BLaER1 (cell line): ENCODE results near the gene WIPF1.
A peak's percentile ranks its signal among the peaks of the same experiment; 100 is the strongest.

ENCODE experiments used
- H3K27ac ChIP-seq: shearing (Covaris generic); formaldehyde crosslinking; 2 replicates; pipeline ENCODE4 v1.8.1; 2022
- H3K27me3 ChIP-seq: shearing (Covaris generic); formaldehyde crosslinking; 2 replicates; pipeline ENCODE4 v1.8.1; 2022
- H3K36me3 ChIP-seq: shearing (Covaris generic); formaldehyde crosslinking; 2 replicates; pipeline ENCODE4 v1.8.1; 2022
- H3K4me1 ChIP-seq: shearing (Covaris generic); formaldehyde crosslinking; 2 replicates; pipeline ENCODE4 v1.8.1; 2022
- H3K4me2 ChIP-seq: shearing (Covaris generic); formaldehyde crosslinking; 2 replicates; pipeline ENCODE4 v1.8.1; 2022
- H3K4me3 ChIP-seq: shearing (Covaris generic); formaldehyde crosslinking; 2 replicates; pipeline ENCODE4 v1.8.1; 2022
- H3K9ac ChIP-seq: shearing (Covaris generic); formaldehyde crosslinking; 2 replicates; pipeline ENCODE4 v1.8.1; 2022
- H3K9me3 ChIP-seq: shearing (Covaris generic); formaldehyde crosslinking; 2 replicates; pipeline ENCODE4 v1.8.1; 2022
- H4K20me1 ChIP-seq: shearing (Covaris generic); formaldehyde crosslinking; 2 replicates; pipeline ENCODE4 v1.8.1; 2022
- Cebpa-rat ChIP-seq: shearing (Covaris generic); IDR thresholded peaks from 2 replicates; pipeline ENCODE4 v1.8.1; 2022

The WIPF1 gene

DNA sequence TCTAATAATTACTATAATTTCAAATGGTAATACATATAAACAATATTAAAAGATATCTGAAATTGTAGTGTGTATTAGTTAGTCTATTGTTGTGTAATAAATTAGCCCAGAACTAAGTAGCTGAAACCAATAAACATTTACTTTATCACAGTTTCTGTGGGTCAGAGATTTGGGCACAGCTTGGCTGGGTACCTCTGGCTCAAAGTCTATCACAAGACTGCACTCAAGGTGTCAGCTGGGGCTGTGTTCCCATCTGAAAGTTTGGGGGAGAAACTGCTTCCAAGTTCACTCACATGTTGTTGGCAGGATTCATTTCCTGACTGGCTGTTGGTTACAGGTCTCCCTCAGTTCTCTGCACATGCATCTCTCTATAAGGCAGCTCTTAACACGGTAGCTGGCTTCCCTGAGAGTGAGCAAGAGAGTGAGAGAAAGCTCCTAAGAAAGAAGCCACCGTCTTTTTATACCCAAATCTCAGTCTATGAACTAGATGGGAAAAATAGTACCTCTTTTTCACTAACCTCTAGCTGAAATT, 25.6 kb upstream of the WIPF1 start:
- Histone ChIP-seq H3K9ac (no peak overlapping the region), H3K9me3 (no peaks in the 10 kb centered on the region), H3K27ac (no peak overlapping the region), H4K20me1 (no peaks in the 10 kb centered on the region), H3K27me3 (no peaks in the 10 kb centered on the region), H3K36me3 (peaks cover 18% of the 10 kb centered on the region), H3K4me2 (no peak overlapping the region), H3K4me1 (peaks cover 26% of the 10 kb centered on the region), H3K4me3 (no peak overlapping the region)
- no peak for TF ChIP-seq Cebpa-rat

DNA sequence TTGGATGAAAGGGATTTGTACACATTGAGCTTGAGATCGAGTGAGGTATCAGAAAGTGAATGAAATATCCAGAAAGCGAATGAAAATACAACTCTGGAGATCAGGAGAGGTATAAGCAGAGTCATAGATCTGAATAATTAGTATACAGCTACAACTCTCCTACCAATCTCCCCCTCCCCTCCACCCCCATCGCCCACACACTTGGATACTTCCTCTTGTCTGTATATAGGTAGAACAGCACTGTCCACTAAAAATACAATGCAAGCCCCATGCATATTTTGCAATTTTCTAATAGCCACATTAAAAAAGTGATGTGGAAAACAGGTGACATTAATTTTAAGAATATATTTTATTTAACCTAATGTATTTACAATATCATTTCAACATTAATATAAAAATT, 23.7 kb upstream of the WIPF1 start:
- Histone ChIP-seq H4K20me1 (no peaks in the 10 kb centered on the region), H3K9ac (no peak overlapping the region), H3K4me1 (peaks cover 37% of the 10 kb centered on the region), H3K27ac (no peak overlapping the region), H3K4me2 (no peak overlapping the region), H3K36me3 (peaks cover 14% of the 10 kb centered on the region), H3K9me3 (no peaks in the 10 kb centered on the region), H3K27me3 (no peaks in the 10 kb centered on the region), H3K4me3 (no peak overlapping the region)
- no peak for TF ChIP-seq Cebpa-rat

DNA sequence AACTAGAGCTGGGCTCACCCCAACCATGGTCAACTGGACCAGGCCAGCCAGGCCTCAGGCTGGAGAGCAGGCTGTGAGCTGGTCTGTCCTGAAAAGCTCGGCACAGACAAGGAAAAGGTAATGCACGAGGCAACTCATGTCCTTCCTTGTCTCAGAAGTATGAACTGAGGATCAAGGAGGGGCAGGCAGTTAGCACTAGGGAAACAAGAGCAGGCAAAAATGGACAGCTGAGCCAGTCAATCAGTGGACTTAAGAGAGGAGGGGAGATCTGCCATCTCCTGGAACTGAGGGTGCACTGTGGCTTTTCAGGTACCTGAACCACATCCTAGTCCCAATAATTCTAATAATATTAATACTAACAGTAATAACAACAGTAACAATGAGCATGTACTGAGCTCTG, 20.6 kb upstream of the WIPF1 start:
- Histone ChIP-seq H3K9me3 (no peaks in the 10 kb centered on the region), H3K27me3 (no peaks in the 10 kb centered on the region), H3K4me1 (peaks cover 22% of the 10 kb centered on the region), H3K27ac (no peak overlapping the region), H3K4me2 (peak overlapping the region; percentile 24; the same call in 1 of the 2 replicates), H3K9ac (no peak overlapping the region), H3K36me3 (peaks cover 7% of the 10 kb centered on the region; the same call in 1 of the 2 replicates), H4K20me1 (no peaks in the 10 kb centered on the region), H3K4me3 (no peak overlapping the region)
- TF ChIP-seq Cebpa-rat = no peak

DNA sequence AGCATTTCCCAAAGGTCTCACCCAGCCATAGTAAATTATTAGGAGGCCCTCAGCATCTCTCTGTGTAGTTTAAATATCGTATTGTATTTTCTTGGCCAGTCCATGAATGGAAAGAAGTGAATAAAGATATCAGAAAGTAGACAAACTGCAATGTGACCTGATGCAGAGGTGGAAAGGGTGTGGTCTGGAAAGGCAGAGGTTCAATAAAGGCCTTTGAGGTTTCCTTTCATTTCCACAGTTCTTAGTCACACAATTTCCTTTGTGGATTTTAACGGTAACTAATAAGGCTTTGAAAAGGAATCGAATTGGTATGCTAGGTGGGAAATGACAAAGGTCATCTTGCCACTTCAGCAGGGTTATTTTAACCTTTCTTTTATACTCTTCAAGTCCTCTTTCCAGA, 20.1 kb upstream of the WIPF1 start:
- Histone ChIP-seq H3K4me2 (peak overlapping the region; percentile 24; the same call in 1 of the 2 replicates), H3K27ac (no peak overlapping the region), H4K20me1 (no peaks in the 10 kb centered on the region), H3K36me3 (peaks cover 5% of the 10 kb centered on the region; the same call in 1 of the 2 replicates), H3K27me3 (no peaks in the 10 kb centered on the region), H3K9me3 (no peaks in the 10 kb centered on the region), H3K9ac (no peak overlapping the region), H3K4me3 (no peak overlapping the region), H3K4me1 (peaks cover 22% of the 10 kb centered on the region)
- no peak for TF ChIP-seq Cebpa-rat

DNA sequence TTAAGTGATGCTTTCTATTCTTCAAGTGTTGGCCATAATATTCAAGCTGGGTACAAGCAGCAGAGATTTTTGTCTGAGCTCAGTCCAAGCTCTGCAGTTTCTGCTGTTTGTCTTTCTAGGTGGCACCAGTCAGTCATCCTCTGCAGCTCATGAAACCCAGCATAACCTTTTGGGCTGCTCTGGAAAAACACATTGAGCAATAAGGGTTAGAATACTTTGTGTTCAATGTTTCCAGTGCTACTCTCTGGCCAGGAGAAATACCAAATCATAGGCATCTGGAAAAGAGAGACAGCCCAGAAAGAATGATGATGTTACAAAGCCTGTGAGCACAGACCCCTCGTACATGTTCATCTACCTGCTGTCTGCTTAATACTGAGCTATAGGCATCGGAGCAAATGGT, 19.5 kb upstream of the WIPF1 start:
- Histone ChIP-seq H3K27ac (no peak overlapping the region), H4K20me1 (no peaks in the 10 kb centered on the region), H3K36me3 (peaks cover 5% of the 10 kb centered on the region; the same call in 1 of the 2 replicates), H3K9ac (no peak overlapping the region), H3K4me3 (no peak overlapping the region), H3K4me2 (no peak overlapping the region), H3K4me1 (peaks cover 22% of the 10 kb centered on the region), H3K9me3 (no peaks in the 10 kb centered on the region), H3K27me3 (no peaks in the 10 kb centered on the region)
- no peak for TF ChIP-seq Cebpa-rat

DNA sequence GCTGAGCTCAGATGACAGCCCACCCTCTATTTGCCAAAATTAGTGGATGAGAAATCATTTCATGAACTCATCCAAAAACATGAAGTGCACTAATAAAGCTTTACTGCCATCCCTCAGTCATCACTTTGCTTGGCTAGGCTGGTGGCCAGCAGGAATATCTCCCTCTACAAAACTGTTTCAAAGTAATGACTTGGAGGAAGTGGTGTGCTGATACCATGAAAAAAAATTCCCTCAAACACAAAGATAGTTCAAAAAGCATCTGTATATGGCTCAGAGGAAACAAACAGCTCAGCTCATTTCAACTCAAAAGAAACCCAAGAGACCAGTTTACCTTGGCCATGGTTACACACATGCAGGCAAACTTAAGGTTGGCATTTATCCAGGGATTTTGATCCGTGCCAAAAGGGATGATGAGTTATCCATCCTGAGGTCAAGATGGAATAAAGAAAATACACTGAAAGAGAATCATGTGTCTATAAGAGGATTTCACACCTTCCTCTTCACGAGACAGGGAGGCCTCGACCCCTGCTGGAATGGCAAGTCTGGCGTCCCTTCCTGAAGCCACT, 18.4 kb upstream of the WIPF1 start:
- H3K4me3 ChIP-seq = no peak overlapping the region
- no peak for TF ChIP-seq Cebpa-rat
- H3K9ac ChIP-seq = no peak overlapping the region
- H3K36me3 ChIP-seq = peaks cover 5% of the 10 kb centered on the region; the same call in 1 of the 2 replicates
- no peaks in the 10 kb centered on the region for H3K9me3 ChIP-seq
- H4K20me1 ChIP-seq = no peaks in the 10 kb centered on the region
- peak overlapping the region; percentile 36 for H3K4me2 ChIP-seq
- H3K4me1 ChIP-seq = peaks cover 25% of the 10 kb centered on the region
- H3K27ac ChIP-seq = no peak overlapping the region
- no peaks in the 10 kb centered on the region for H3K27me3 ChIP-seq

DNA sequence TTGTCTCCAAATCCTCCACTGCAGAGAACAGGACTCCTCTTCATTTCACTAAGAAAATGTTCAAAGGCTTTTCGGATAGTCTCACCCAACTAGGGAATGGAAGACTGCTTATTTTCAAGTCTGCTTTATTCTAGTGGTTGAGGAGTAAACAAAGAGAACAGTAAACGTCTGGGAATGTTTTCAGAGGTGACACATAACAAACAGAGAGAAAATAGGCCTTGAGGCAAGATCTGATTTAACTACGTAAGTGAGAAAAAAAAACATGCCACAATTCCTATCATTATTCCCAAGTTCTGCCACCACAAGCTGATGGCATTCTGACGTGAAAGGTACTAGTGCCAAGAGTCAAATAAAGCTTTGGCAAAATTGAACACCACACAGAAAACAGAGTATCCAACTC, 16.7 kb upstream of the WIPF1 start:
- peaks cover 27% of the 10 kb centered on the region for H3K4me1 ChIP-seq
- H4K20me1 ChIP-seq = no peaks in the 10 kb centered on the region
- no peaks in the 10 kb centered on the region for H3K9me3 ChIP-seq
- TF ChIP-seq Cebpa-rat = no peak
- no peaks in the 10 kb centered on the region for H3K27me3 ChIP-seq
- H3K4me2 ChIP-seq = no peak overlapping the region
- no peak overlapping the region for H3K4me3 ChIP-seq
- H3K9ac ChIP-seq = no peak overlapping the region
- no peaks in the 10 kb centered on the region for H3K36me3 ChIP-seq
- H3K27ac ChIP-seq = no peak overlapping the region

DNA sequence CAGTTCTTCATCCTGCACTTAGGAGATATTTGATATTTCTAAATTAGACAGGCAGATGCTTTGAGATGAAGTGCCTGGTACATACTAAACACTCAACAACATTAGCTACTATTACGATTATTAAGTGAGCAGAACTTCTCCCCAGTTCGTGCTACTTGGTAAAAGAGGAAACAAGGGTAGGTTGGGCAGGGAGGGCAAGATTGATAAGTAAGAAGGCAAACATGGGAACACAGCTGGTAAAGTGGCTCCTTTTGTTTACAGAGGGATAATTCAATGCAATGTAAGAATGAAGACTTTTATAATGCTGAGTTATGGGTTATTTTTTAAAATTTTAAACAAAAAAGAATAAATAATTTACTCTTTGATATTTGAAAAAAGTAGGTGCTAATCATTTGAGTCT, 15.9 kb upstream of the WIPF1 start:
- Histone ChIP-seq H3K4me1 (peaks cover 34% of the 10 kb centered on the region), H3K9me3 (no peaks in the 10 kb centered on the region), H4K20me1 (0 out of 2 replicates have a peak, but pooled peaks cover 5% of the 10 kb centered on the region), H3K36me3 (no peaks in the 10 kb centered on the region), H3K9ac (no peak overlapping the region), H3K4me2 (no peak overlapping the region), H3K27ac (no peak overlapping the region), H3K4me3 (no peak overlapping the region), H3K27me3 (no peaks in the 10 kb centered on the region)
- TF ChIP-seq Cebpa-rat = no peak

DNA sequence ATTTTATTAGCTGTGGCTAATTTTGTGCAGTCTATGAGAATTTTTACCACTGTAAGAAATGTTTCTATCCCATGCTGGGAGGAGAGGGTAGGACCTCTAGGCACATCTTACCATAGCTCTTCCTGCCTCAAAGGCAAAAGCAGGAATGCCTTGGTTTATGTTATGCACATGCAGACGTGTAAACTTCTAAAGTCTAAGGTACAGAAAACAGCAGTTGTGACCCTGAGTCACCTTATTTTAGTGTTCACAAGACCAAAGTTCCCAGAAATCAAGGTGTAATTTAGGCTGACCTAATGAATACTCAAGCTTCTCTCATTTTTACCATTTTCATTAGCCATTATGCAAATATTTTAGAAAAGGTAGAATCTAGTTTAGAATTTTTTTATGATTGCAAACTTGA, 15.4 kb upstream of the WIPF1 start:
- Histone ChIP-seq H3K9me3 (no peaks in the 10 kb centered on the region), H3K36me3 (no peaks in the 10 kb centered on the region), H3K4me2 (no peak overlapping the region), H3K27ac (no peak overlapping the region), H3K4me3 (no peak overlapping the region), H4K20me1 (0 out of 2 replicates have a peak, but pooled peaks cover 6% of the 10 kb centered on the region), H3K4me1 (peaks cover 36% of the 10 kb centered on the region), H3K9ac (no peak overlapping the region), H3K27me3 (no peaks in the 10 kb centered on the region)
- no peak for TF ChIP-seq Cebpa-rat

DNA sequence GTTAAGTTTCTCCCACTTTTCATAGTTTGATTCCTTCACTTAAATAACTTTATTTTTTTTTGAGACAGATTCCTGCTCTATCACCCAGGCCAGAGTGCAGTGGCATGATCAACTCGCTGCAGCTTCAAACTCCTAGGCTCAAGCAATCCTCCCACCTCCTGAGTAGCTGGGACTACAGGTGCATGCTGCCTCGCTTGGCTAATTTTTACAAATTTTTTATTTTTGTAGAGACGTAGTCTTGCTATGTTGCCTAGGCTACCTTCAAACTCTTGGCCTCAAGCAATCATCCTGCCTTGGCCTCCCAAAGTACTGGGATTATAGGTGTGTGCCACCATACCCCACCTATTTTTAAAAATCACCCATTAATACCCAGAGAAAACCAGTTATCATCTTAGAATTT, 14.2 kb upstream of the WIPF1 start:
- Histone ChIP-seq H3K36me3 (no peaks in the 10 kb centered on the region), H4K20me1 (0 out of 2 replicates have a peak, but pooled peaks cover 6% of the 10 kb centered on the region), H3K4me1 (peaks cover 29% of the 10 kb centered on the region), H3K9ac (no peak overlapping the region), H3K27me3 (no peaks in the 10 kb centered on the region), H3K27ac (no peak overlapping the region), H3K4me2 (no peak overlapping the region), H3K4me3 (no peak overlapping the region), H3K9me3 (no peaks in the 10 kb centered on the region)
- no peak for TF ChIP-seq Cebpa-rat
